Measurements from ENCODE around the gene CHMP1A.
"Not testable (repeated sequence)": the region's sequence is repeated elsewhere in the genome, so short reads cannot be mapped to it uniquely, and the experiment has no call there.

Gene CHMP1A

DNA sequence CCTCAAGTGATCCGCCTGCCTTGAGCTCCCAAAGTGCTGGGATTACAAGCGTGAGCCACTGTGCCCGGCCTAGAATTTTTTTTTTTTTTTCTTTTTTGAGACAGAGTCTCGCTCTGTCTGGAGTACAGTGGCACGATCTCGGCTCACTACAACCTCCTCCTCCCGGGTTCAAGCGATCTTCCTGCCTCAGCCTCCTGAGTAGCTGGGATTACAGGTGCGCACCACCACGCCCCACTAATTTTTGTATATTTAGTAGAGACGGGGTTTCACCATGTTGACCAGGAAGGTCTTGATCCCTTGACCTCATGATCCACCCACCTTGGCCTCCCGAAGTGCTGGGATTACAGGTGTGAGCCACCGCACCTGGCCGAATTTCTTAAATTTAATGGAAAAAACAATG, 41.2 kb upstream of the CHMP1A start:
- H3K27ac ChIP-seq (ENCODE audit: insufficient read depth, low read length, poor library complexity, severe bottlenecking); H3K4me3 ChIP-seq (ENCODE audit: insufficient read depth, low read depth, low read length, poor library complexity, severe bottlenecking); H3K27me3 ChIP-seq (replicated peaks; ENCODE audit: control insufficient read depth, insufficient read depth, low read length, poor library complexity, severe bottlenecking); H3K9me3 ChIP-seq (ENCODE audit: control insufficient read depth, low read length); DNase-seq: not testable (repeated sequence)
- Histone ChIP-seq H3K4me1 (ENCODE audit: control insufficient read depth, insufficient read depth, low read length, poor library complexity, severe bottlenecking) (peaks cover 32% of the 10 kb centered on the region), H3K36me3 (ENCODE audit: control insufficient read depth, insufficient read depth, low read length) (peaks cover 20% of the 10 kb centered on the region)

DNA sequence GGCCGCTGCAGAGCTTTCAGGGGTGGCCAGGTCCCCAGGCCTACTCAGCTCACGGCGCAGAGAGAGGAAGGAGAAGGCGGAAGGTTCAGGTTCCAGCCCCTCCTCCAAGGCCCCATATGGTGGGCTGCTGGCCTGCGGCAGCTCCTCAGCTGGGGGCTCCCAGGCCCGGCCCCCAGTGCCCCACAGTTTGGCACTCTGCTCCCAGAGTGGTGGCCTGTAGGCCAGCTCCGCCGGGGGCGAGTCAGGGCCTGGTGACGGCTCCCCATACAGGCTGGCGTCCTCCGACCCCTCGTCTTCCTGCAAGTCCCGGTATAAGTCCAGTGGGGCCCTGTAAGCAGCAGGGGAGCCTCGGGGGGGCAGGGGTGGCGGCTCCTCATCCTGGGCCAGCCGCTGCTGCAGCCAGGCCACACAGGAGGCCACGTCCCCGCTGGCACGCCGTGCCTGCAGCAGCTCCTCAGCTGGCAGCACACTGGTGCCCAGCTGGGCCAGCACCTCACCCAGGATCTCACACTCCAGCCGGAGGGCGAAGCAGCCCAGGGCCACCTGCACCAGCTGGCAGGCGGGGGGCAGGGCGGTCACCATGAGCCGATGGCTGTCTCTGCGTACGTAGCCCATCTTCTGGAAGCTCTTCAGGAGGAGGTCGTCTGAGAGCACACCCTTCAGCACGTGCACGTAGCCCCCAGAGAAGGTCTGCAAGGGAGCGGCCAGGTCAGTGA, 40.3 kb upstream of the CHMP1A start:
- H3K4me3 ChIP-seq (ENCODE audit: insufficient read depth, low read depth, low read length, poor library complexity, severe bottlenecking) = no peak overlapping the region
- H3K36me3 ChIP-seq (ENCODE audit: control insufficient read depth, insufficient read depth, low read length) = peaks cover 26% of the 10 kb centered on the region
- no peak overlapping the region for H3K27ac ChIP-seq (ENCODE audit: insufficient read depth, low read length, poor library complexity, severe bottlenecking)
- DNase-seq = no peak
- peaks cover 32% of the 10 kb centered on the region for H3K4me1 ChIP-seq (ENCODE audit: control insufficient read depth, insufficient read depth, low read length, poor library complexity, severe bottlenecking)
- H3K9me3 ChIP-seq (ENCODE audit: control insufficient read depth, low read length) = no peaks in the 10 kb centered on the region
- no peaks in the 10 kb centered on the region for H3K27me3 ChIP-seq (replicated peaks; ENCODE audit: control insufficient read depth, insufficient read depth, low read length, poor library complexity, severe bottlenecking)

DNA sequence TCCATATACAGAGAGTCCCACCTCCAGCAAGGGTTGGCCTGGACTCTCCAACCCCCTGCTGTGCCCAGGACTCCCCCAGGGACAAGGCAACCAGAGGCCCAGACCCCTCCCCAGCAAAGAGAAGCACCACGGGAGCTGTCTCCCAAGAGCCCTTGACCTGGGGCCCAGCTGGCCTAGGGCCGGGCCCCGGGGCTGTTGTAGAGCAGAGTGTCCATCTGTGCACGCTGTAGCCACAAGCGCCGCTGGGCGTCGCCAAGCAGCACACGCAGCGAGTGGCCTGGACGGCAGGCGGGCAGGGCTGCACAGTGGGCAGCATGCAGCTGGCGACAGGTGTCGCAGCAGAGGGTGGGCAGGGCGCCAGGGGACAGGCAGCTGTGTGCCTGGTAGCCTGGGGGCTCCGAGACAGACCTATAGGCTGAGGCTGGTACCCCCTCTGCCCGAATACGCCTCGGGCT, 39.7 kb upstream of the CHMP1A start:
- peaks cover 28% of the 10 kb centered on the region for H3K4me1 ChIP-seq (ENCODE audit: control insufficient read depth, insufficient read depth, low read length, poor library complexity, severe bottlenecking)
- no peak overlapping the region for H3K27ac ChIP-seq (ENCODE audit: insufficient read depth, low read length, poor library complexity, severe bottlenecking)
- H3K27me3 ChIP-seq (replicated peaks; ENCODE audit: control insufficient read depth, insufficient read depth, low read length, poor library complexity, severe bottlenecking) = no peaks in the 10 kb centered on the region
- no peaks in the 10 kb centered on the region for H3K9me3 ChIP-seq (ENCODE audit: control insufficient read depth, low read length)
- DNase-seq = no peak
- H3K36me3 ChIP-seq (ENCODE audit: control insufficient read depth, insufficient read depth, low read length) = peaks cover 29% of the 10 kb centered on the region
- no peak overlapping the region for H3K4me3 ChIP-seq (ENCODE audit: insufficient read depth, low read depth, low read length, poor library complexity, severe bottlenecking)

DNA sequence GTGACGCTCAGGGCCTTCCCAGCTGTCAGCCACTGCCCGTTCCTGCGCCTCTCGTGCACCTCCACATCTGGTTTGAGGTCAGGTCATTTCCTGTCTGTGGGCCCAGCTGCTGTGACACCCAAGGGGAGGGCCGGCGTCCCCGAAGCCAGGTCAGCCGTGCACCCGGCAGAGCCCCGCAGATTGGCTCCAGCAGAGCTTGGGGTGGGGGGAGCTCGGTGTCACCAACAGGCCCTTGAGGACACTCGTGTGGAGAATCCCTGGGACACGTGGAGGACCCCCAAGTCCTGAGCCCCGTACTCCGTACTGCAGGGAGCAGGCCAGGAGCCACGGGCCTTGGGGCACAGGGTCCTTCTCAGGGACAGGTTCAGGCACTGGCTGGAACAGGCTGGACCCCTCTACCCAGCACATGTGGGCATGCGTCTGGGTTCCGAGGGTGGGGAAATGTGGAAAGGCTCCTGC, 39.2 kb upstream of the CHMP1A start:
- no peak overlapping the region for H3K4me3 ChIP-seq (ENCODE audit: insufficient read depth, low read depth, low read length, poor library complexity, severe bottlenecking)
- peaks cover 34% of the 10 kb centered on the region for H3K36me3 ChIP-seq (ENCODE audit: control insufficient read depth, insufficient read depth, low read length)
- H3K4me1 ChIP-seq (ENCODE audit: control insufficient read depth, insufficient read depth, low read length, poor library complexity, severe bottlenecking) = peaks cover 27% of the 10 kb centered on the region
- peak overlapping the region; percentile 32 for H3K27ac ChIP-seq (ENCODE audit: insufficient read depth, low read length, poor library complexity, severe bottlenecking)
- no peaks in the 10 kb centered on the region for H3K9me3 ChIP-seq (ENCODE audit: control insufficient read depth, low read length)
- peak in 1 of 3 donors; percentile 22 for DNase-seq
- no peaks in the 10 kb centered on the region for H3K27me3 ChIP-seq (replicated peaks; ENCODE audit: control insufficient read depth, insufficient read depth, low read length, poor library complexity, severe bottlenecking)

DNA sequence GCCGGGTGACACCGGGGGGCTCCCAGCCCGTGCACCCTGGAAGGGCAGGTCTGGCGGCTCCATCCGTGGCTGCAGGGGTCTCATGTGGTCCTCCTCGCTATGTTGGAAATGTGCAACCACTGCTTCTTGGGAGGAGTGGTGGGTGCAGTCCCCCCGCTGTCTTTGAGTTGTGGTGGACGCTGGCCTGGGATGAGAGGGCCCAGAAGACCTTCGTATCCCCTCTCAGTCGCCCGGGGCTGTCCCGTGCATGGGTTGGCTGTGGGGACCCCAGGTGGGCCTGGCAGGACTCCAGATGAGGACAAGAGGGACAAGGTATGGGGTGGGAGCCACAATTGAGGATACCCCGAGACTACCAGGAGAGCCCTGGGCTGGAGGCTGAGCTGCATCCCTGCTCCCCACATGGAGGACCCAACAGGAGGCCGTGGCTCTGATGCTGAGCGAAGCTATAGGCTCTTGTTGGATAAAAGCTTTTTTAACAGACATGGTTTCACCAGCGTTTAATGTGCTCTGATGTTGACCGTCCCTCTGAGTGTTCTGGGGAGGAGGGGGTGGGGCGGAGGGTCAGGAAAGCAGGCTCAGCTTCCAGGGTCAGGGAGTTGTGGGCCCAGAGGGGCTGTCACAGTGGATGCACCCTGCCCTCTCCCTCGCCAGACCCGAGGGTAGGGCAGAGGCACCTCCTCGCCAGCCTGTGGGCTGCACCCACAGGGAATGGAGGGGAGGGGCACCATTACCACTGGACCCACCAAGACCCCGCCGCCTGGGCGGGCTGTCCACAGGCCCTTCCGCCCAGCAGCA, 38.6 kb upstream of the CHMP1A start:
- Histone ChIP-seq H3K4me1 (ENCODE audit: control insufficient read depth, insufficient read depth, low read length, poor library complexity, severe bottlenecking) (peaks cover 25% of the 10 kb centered on the region), H3K4me3 (ENCODE audit: insufficient read depth, low read depth, low read length, poor library complexity, severe bottlenecking) (no peak overlapping the region), H3K9me3 (ENCODE audit: control insufficient read depth, low read length) (no peaks in the 10 kb centered on the region), H3K36me3 (ENCODE audit: control insufficient read depth, insufficient read depth, low read length) (peaks cover 40% of the 10 kb centered on the region), H3K27ac (ENCODE audit: insufficient read depth, low read length, poor library complexity, severe bottlenecking) (peak overlapping the region; percentile 32), H3K27me3 (replicated peaks; ENCODE audit: control insufficient read depth, insufficient read depth, low read length, poor library complexity, severe bottlenecking) (no peaks in the 10 kb centered on the region)
- DNase-seq = no peak

DNA sequence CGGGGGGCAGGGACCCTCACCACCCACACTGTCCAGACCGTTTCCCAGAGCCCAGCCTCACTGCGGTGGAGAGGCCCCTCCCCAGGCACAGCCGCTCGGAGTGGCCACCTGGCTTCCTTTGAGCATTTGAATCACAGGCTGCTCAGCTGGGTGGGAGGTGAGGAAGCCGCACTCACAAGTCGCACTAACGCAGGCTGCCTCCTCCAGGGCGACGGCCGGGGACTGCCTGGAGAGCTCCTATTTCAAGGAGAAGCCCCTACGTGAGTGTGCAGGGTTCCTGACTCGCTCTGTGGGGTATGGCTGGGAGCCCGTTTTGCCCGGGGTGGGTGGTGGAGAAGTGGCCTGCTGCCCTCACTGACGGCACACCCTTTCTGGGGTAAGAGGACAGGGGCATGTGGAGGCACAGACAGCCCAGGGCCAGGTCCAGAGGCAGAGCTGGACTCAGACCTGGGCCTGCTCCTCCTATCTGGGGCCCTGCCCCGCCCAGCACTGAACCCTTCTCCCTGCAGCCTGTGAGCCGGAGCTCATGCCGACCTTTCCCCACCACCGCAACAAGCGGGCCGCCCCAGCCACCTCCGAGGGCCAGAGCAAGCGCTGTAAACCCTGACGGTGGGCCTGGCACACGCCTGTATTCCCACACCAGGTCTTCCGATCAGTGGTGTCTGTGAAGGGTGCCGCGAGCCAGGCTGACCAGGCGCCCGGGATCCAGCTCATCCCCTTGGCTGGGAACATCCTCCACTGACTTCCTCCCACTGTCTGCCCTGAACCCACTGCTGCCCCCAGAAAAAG, 37.8 kb upstream of the CHMP1A start:
- no peaks in the 10 kb centered on the region for H3K9me3 ChIP-seq (ENCODE audit: control insufficient read depth, low read length)

DNA sequence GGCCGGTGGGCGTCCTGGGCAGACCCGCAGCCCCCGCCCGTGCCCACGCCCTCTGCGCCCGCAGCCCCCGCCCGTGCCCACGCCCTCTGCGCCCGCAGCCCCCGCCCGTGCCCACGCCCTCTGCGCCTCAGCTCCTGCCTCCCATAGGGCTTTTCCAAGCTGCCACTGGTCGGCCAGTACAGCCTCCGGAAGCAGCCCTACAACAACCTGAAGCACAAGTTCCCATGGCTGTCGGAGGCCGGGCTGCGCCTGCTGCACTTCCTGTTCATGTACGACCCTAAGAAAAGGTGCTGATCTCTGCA, 37.2 kb upstream of the CHMP1A start:
- Histone ChIP-seq H3K36me3 (ENCODE audit: control insufficient read depth, insufficient read depth, low read length) (peaks cover 45% of the 10 kb centered on the region), H3K4me1 (ENCODE audit: control insufficient read depth, insufficient read depth, low read length, poor library complexity, severe bottlenecking) (peaks cover 12% of the 10 kb centered on the region)
- not testable (repeated sequence) for H3K27me3 ChIP-seq (replicated peaks; ENCODE audit: control insufficient read depth, insufficient read depth, low read length, poor library complexity, severe bottlenecking); H3K9me3 ChIP-seq (ENCODE audit: control insufficient read depth, low read length); H3K4me3 ChIP-seq (ENCODE audit: insufficient read depth, low read depth, low read length, poor library complexity, severe bottlenecking); DNase-seq; H3K27ac ChIP-seq (ENCODE audit: insufficient read depth, low read length, poor library complexity, severe bottlenecking)

More for the DNA sequence above, 37.8 kb upstream of the CHMP1A start:
- Histone ChIP-seq H3K27ac (ENCODE audit: insufficient read depth, low read length, poor library complexity, severe bottlenecking) (no peak overlapping the region), H3K4me3 (ENCODE audit: insufficient read depth, low read depth, low read length, poor library complexity, severe bottlenecking) (no peak overlapping the region), H3K4me1 (ENCODE audit: control insufficient read depth, insufficient read depth, low read length, poor library complexity, severe bottlenecking) (peaks cover 17% of the 10 kb centered on the region), H3K36me3 (ENCODE audit: control insufficient read depth, insufficient read depth, low read length) (peaks cover 44% of the 10 kb centered on the region), H3K27me3 (replicated peaks; ENCODE audit: control insufficient read depth, insufficient read depth, low read length, poor library complexity, severe bottlenecking) (no peaks in the 10 kb centered on the region)
- DNase-seq = no peak

DNA sequence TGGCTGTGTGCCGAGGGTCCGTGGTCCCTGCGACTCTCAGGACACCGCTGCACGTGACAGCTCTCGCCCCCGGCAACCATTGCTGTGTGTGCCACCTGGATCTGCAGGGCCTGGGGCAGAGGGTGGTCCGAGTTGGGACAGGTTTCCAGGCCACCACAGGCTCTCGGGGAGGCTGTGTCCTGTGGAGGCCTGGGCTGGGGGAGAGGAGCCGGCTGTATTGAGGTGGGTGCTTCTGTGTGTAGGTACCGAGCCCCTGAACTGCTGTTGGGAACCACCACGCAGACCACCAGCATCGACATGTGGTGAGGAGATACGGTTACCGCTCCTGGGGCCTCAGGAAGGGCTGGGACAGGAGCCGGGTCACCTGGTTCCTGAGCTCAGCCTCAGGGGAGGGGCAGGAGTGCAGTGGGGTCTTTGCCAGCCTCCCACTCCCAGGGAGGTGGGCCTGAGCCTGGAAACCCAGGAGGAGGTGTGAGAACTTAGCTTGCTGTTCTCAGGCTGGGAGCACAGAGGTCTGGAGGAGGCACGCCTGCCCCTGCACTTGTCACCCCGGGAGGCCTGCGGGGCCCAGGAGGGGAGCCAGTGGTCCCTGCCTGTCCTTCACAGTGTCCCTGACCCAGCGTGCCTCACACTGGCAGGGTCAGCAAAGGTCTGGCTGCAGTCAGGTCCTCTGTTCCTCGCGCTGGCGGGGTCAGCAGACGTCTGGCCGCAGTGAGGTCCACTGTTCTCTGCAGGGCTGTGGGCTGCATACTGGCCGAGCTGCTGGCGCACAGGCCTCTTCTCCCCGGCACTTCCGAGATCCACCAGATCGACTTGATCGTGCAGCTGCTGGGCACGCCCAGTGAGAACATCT, 36.6 kb upstream of the CHMP1A start:
- no peak for DNase-seq
- Histone ChIP-seq H3K27me3 (replicated peaks; ENCODE audit: control insufficient read depth, insufficient read depth, low read length, poor library complexity, severe bottlenecking) (no peaks in the 10 kb centered on the region), H3K27ac (ENCODE audit: insufficient read depth, low read length, poor library complexity, severe bottlenecking) (no peak overlapping the region), H3K36me3 (ENCODE audit: control insufficient read depth, insufficient read depth, low read length) (peaks cover 45% of the 10 kb centered on the region), H3K4me3 (ENCODE audit: insufficient read depth, low read depth, low read length, poor library complexity, severe bottlenecking) (no peak overlapping the region), H3K4me1 (ENCODE audit: control insufficient read depth, insufficient read depth, low read length, poor library complexity, severe bottlenecking) (peaks cover 11% of the 10 kb centered on the region), H3K9me3 (ENCODE audit: control insufficient read depth, low read length) (no peaks in the 10 kb centered on the region)

DNA sequence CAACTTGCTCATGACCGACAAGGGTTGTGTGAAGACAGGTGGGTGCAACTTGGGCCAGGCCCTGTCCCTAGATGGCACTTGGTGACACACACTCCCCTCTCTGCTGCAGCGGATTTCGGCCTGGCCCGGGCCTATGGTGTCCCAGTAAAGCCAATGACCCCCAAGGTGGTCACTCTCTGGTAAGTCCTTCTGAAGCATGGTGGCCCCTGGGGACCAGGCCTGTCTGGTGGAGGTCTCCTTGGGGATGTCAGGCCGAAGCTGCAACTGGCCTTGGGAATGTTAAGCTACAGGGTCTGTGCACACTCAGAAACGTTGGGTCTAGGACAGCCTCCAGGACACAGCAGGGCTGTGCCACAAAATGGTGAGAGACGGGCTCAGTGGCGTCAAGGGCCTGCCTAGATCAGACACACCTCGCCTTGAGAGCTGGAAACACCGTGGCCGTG, 35.8 kb upstream of the CHMP1A start:
- no peak overlapping the region for H3K27ac ChIP-seq (ENCODE audit: insufficient read depth, low read length, poor library complexity, severe bottlenecking)
- DNase-seq = no peak
- H3K4me3 ChIP-seq (ENCODE audit: insufficient read depth, low read depth, low read length, poor library complexity, severe bottlenecking) = no peak overlapping the region
- H3K27me3 ChIP-seq (replicated peaks; ENCODE audit: control insufficient read depth, insufficient read depth, low read length, poor library complexity, severe bottlenecking) = no peaks in the 10 kb centered on the region
- peaks cover 11% of the 10 kb centered on the region for H3K4me1 ChIP-seq (ENCODE audit: control insufficient read depth, insufficient read depth, low read length, poor library complexity, severe bottlenecking)
- H3K9me3 ChIP-seq (ENCODE audit: control insufficient read depth, low read length) = no peaks in the 10 kb centered on the region
- peaks cover 45% of the 10 kb centered on the region for H3K36me3 ChIP-seq (ENCODE audit: control insufficient read depth, insufficient read depth, low read length)

Data from effector memory CD4-positive, alpha-beta T cell (primary cell).